HG03095 (cell line): Measurements from ENCODE around the gene PLTP.
"Not testable (repeated sequence)": the region's sequence is repeated elsewhere in the genome, so short reads cannot be mapped to it uniquely, and the experiment has no call there.

Source experiments
- ATAC-seq: cut with Tn5 transposase; IDR thresholded peaks from one replicate; pipeline ENCODE4 v1.9.1; 2021; ENCODE audit warnings: moderate library complexity; ENCODE audit not compliant: unreplicated experiment

PLTP gene

DNA sequence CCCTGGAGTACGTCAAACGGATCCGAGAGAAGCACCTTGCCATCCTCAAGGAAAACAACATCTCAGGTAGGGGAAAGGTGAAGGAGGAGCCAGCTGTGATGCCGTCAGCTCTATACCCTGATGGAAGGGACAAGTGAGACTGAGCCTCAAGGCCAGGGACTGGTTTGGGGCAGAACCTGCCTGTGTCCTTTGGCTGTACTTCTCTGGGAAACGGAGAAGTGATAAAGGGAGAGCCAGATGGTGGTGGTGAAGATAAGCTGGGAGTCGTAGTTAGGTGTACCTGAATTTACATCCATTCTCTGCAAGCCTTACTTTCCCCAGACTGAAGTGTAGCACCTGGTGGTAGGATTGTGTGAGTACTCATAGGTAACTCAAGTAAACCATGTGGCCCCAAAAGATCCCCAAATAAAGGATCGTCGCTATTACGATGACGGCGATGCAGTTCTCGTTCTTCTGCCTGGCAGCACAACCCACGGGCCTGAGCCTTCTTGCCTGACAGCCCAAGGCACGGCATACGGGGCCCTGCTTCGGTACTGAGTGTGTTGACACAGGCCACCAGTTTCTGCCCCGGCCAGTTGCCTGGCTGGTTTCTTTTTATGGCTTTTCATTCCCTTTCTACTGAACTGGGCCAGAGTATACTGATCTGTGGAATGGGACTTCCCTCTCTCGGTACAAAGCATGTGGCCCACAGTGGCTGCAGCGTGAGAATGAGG, 33.2 kb upstream of the PLTP start:
- ATAC-seq: no peak

DNA sequence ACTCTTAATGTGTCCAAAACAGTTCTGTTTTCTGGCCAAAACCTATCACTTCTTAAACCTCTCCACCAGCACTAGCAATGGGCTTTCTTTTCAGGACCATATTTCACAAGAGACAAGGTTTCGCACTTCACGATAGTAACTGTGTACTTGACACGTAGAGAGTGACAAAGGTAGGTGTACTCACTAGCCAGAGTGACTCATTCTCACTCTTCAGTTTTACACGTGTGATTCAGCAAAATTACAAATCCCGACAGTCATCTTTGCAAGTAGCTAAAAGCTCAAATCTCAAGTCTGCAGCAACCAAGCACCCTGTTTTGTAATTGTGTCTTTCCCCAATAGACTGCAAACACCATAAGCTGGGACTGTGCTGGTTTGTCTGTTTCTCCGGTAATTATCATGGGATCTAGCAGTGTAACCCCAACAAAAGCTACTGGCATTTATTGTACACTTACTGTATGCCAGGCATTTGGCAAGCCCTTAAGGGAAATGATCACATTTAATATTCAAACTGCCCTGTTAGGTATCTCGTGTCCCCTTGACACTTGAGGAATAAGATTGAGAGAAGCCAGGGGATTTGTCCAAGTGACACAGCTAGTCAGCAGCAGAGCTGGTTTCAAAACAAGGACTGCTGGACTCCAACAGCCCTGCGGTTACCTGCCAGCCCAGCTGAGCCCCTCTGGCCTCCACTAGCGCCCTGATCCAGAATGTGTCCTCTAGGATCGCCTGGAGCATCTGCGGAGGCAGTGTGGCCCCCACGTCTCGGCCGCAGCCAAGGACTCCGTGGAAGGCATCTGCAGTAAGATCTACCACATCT, 32.4 kb upstream of the PLTP start:
- no peak for ATAC-seq

DNA sequence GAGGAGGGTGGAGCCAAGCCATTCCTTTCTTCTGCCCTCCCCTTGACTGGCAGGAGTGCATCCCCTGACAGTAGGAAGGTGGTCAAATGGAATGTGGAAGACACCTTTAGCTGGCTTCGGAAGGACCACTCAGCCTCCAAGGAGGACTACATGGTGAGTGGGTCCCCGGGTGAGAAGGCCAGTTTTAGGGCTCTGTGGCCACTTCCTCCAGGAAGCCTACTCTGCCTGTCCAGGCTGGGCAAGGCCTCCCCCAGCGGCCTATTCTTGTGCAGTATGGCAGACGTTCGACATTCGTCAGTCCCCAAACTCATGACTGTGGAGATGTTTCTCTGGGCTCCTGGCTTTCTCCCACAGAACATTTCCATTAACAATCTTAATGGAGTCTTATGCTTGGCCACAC, 31.7 kb upstream of the PLTP start:
- ATAC-seq: no peak

DNA sequence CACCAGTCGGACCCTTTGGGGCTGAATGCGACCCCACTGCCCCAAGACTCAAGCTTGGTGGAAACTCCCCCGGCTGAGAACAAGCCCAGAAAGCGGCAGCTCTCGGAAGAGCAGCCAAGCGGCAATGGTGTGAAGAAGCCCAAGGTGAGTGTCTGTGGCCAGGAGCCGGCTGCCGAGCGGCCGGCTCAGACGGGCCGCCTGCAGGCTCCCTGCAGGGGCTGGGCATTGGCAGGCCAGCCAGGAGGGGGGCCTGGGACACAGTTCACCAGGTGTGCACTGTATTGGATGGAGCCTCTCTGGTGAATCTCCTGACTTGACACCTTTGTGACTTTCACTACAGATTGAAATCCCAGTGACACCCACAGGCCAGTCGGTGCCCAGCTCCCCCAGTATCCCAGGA, 28.5 kb upstream of the PLTP start:
- ATAC-seq: no peak

DNA sequence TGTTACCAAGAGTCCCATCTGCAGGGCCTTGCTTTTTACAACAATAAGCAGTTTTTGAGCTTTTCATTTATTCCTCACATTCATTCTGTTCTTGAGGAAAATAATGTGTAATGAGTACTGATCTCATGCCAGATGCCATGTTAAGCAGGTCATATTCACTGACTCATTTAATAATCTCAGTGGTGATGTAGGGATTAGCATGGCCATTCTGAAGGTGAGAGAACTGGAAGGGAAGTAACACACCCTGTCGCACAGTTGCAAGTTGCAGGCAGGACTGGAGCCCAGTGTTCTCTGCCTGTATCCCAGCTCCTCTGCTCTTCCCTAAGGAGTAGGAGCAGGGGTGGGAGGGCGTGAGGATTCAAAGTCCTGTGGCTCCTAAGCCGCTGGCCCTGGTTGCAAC, 28.1 kb upstream of the PLTP start:
- ATAC-seq: no peak

DNA sequence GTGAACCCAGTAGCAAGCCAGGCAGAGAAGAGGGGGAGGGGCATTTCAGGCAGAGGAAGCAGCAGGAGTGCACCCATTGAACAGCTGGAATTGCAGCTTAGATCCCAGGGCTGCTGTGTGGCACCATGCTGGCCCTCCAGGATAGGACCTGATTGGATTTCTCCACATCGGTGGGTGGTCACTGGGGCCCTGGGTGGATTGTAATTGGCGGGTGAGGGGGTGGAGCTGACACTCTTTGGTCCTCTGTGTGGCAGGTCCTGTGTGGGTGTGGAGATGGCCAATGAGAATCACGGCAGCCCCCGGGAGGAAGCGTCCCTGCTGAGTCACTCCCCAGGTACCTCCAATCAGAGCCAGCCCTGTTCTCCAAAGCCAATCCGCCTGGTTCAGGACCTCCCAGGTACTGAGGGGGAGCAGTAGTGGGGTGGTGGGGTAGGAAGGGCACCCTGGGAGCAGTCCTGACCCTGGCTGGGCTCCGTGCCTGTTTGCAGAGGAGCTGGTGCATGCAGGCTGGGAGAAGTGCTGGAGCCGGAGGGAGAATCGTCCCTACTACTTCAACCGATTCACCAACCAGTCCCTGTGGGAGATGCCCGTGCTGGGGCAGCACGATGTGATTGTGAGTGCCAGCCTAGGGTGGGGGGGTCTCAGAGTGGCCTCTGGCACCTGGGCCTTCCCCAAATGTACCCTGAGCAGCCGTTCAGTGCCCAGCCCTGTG, 26.9 kb upstream of the PLTP start:
- ATAC-seq: no peak

DNA sequence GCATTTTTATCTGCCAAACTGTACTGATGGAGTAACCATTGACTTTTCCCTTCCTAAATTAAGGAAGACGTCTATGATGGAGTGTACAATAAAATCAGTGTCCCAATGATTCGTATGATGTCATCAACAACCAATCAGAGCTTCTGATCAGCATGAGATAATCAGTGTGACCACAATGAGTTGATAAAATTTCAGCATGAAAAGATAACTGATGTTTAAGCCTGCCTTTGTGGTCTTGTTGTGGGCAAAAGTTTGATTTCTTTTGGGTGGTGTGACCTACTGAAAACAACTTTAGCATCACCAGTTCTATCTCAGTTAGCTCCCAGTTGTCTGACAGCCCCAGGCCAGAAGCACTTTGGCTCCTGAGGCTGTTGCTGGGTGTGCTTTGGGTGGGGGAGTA, 25.8 kb upstream of the PLTP start:
- ATAC-seq: no peak

DNA sequence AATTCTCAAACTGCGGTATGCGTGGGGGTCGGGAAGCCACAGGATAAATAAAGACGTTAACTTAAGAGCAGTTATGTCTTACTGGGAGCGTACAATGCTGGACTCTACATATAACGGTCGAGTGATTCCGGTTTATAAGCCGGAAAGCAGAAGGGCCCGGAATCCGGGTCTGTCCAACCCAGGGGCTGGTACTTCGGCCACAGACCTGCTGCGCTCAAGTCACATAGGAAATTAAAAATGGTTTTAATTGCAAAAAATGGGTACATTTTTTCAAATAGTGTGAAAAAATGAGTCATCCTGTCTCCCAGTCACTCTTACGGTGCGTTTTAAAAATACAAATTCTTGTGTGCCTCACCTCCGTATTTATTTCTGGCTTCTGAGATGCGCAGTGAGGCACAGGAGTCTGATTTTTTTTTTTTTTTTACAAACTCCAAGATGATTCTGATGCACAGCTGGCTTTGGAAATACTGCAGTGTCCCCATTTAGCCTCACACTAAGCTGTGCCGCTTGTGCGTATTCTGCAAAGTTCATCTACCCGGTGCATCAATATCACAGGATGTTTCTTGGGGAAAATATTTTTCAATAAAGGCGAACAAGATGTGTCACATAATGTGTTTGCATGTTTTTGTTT, 23.6 kb upstream of the PLTP start:
- ATAC-seq: peak; percentile 8

DNA sequence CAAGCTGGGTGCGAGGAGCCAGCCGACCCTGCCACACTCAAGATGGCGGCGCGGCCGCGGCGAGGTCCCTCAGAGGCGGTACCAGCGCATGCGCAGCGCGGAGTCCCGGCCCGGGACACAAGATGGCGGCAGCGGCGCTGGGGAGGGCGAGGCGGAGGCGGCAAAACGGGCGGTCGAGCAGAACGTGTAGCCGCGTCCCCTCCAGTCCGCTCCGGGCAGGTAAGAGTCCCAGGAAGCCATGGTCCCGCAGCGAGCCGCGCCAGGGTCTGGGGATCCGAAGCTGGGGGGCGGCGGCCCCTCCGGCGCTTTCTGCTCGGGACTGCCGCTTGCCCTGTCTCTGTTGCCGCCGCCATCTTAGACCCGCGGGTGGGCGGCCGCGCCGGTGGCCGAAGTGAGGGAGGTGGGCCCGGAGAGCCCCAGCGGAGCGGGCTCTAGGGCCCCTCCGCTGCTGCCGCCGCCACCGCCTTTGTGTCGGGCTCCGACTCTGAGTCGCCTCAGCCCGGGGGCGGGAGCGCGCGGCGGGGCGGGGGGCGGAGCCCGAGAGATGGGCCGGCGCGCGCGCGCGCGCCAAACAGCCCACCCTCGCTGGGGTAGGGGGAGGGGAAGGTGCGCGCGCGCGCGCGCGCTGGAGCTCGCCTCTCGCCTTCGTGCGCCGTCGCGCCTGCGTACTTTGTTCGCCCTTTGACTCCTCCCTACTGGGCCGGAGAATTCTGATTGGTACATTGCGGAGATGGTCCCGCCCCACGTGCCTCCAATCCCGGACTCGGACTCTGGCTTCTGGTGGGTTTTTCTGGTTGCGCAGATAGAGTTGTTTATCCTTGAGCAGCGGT, 22.8 kb upstream of the PLTP start, which contains the start of gene PCIF1:
Gene PCIF1 (plus strand): TSS at position 98 of the 830 bp plus-strand sequence. CDS start 4,317 bp downstream, outside the sequence.
- peak; percentile 66 for ATAC-seq

DNA sequence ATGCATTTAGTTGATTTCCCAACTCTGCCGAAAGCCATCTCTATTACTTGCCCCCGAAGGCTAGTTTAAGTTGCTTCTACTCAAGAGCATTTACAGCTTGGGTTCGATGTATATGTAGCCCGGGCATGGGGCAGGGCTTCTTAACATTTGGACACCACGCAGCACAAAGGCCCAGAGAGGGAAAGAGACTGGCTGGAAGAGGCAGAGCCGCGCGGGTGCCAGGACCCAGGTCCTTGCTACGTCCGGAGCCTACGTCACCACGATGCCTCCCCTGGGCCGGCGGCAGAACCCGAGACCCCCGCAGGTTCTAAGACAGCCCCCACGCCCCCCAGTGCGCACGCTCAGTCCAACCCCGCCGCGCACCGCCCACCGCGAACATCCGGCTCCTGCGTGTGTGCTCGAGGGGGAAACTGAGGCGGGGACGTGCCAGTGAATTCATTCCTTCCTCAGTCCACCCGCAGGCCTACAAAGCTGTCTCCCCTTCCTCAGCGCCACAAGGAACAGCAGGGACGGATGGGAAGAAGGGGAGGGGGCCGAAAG, 22.2 kb upstream of the PLTP start:
- peak; percentile 3 for ATAC-seq

DNA sequence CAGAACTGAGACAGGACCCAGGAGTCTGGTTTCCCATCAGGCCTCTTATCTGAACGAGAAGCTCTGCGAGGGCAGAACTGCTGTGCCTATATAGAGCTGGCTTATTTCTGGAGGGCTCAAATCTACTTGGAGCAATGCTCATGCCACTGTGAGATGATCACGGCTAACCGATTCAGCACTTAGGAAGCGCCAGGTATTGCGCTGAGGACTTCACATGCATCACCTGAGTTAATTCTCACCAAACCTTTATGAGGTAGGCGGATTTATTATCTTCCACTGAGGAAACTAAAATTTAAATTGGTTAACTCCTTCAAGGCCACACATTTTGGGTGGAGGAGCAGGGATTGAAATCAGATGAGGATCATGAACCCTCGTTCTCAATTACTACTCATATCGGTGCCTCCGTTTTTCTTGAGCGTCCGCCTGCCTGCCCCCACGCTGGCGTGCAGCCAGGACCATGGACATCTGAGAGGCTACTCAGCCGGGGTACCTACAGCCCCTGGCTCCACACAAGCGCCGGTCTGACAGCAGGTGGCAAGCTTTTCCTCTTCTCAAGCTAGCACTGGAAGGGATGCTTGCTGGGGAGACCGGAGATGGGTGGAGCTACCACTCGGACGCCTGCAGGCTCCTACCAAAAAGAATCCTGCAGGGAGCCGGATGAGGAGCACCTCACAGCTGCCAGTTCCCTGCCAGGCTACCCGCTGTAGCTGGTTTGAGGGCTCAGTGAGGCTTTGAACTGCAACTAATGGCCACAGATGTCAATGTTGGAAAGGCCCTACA, 21.5 kb upstream of the PLTP start:
- ATAC-seq: no peak

DNA sequence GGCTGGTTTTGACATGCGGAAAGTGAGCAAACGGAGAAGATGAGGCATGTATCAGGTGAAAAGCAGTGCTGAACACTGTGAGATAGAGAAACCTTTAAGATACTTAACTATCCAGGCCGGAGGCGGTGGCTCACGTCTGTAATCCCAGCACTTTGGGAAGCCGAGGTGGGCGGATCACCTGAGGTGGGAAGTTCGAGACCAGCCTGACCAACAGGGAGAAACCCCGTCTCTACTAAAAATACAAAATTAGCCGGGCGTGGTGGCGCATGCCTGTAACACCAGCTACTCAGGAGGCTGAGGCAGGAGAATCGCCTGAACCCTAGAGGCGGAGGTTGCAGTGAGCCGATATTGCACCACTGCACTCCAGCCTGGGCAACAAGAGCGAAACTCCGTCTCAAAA, 19.7 kb upstream of the PLTP start:
- not testable (repeated sequence) for ATAC-seq

DNA sequence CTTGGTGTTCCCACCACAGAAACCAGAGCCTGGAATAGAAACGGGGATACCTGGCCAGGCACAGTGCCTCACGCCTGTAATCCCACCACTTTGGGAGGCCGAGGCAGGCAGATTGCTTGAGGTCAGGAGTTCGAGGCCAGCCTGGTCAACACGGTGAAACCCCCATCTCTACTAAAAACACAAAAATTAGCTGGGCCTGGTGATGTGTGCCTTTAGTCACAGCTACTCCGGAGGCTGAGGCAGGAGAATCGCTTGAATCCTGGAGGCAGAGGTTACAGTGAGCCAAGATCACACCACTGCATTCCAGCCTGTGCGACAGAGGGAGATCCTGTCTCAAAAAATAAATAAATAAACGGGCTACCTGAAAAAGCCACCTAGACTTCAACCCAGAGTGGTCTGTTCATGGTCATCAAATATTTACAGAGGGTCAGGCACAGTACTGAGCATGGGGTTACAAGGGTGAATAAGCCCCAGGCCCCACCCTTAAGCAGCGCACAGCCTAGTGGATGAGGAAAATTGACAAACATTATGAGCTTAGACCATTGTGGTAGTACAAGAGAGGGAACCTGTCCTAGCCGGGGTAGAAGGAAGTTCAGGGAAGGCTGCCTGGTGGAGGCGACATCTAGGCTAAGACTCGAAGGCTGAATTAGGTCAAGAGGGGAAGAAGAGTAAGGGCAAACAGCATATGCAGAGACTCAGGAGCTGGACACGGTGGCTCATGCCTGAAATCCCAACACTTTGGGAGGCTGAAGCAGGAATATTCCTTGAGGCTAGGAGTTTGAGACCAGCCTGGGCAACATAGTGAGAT, 15.3 kb upstream of the PLTP start:
- ATAC-seq: no peak

DNA sequence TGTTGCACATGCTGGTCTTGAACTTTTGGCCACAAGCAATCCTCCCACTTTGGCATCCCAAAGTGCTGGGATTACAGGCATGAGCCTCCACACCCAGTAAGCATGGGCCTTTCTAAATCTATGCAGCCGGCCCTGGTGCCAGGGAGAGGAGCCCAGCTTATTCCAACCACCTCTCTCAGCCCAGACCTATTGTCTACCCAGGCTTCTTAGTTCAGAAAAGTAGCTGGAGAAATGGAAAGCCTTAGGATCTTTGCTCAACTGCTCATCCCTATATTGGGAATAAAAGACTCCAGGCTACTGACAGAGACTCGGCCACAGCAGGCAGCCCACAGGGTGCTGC, 14.7 kb upstream of the PLTP start:
- no peak for ATAC-seq

DNA sequence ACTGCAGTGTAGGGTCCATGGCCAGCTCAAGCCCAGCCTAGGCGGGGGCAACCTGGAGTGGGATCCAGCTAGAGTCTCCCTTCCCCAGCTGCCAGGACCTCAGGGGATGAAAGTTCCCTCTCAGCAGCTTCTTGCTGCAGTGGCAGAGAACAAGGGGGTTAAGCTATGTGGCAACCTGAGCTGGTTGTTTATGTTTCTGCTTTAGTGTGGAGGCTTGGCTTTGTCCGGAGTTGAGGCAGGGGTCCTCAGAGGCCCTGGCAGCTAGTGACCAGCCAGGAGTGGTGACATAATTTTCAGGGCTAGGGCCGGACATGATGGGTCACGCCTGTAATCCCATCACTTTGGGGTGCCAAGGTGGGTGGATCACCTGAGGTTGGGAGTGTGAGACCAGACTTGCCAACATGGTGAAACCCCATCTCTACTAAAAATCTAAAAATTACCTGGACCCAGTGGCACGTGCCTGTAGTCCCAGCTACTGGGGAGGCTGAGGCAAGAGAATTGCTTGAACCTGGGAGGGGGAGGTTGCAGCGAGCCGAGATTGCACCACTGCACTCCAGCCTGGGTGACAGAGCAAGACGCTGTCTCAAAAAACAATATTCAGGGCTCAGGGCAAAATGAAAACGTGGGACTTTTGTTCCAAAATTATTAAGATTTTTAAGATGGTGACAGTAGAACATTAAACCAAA, 14.0 kb upstream of the PLTP start:
- no peak for ATAC-seq

DNA sequence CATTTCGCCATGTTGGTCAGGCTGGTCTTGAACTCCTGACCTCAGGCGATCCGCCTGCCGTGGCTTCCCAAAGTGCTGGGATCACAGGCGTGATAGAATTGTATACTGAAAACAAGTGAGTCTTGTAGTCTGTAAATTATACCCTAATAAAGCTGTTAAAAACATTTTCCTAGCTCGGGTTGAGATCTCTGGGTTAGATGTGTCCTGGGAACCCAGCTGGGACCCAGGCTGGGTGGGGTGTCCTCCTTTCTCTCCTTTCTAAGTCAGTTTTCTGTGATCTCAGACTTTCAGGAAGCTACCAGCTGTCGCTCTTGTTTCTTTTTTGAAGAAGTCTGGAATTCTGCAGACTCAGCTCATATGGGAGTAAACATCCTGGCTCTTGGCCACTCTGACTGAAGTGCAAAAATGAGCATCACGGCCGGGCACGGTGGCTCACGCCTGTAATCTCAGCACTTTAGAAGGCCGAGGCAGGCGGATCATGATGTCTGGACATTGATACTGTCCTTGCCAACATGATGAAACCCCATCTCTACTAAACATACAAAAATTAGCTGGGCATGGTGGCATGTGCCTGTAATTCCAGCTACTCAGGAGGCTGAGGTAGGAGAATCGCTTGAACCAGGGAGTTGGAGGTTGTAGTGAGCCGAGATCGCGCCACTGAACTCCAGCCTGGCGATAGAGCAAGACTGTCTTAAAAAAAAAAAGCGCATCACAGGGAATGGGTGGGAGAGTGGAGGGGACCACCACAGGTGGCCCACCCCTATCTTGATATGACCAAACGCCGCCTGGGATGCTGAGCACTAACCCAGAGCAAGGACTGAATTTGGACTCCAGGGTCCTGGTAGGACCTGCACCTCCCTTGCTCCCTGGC, 12.7 kb upstream of the PLTP start:
- ATAC-seq: no peak
